Measurements from ENCODE around the gene OBSL1. TPM values are rescaled to one million over a fixed set of nuclear protein-coding genes. Genes with fewer than 3 reads are reported as not detected.

OBSL1 gene
- total RNA-seq, 2 donors from 2014 or later: 119 to 185 TPM

- Histone ChIP-seq H3K9me3 (no peaks in the 10 kb centered on the region), H3K36me3 (replicated peaks in 1 of 2; ENCODE audit: insufficient read depth in 1 of 2, low read depth in 2 of 2) (peaks cover 0 to 7% of the 10 kb centered on the region in 2 donors), H3K27me3 (peaks cover 0 to 16% of the 10 kb centered on the region in 2 donors), H3K4me3 (no peak overlapping the region), H3K27ac (no peak overlapping the region), H3K4me1 (peaks cover 26% of the 10 kb centered on the region)
- intact Hi-C loops (cut with DNase I): no loop called here
- DNase-seq (no peak), ATAC-seq (no peak)
- WGBS, 2 donors: 27% methylated on average over 21 to 22 of the region's 22 CpGs
- TF ChIP-seq CTCF (IDR thresholded peaks at IDR 0.05): no peak
- no peak for TF ChIP-seq POLR2A (IDR thresholded peaks at IDR 0.05)
These were observed 60.7 kb downstream of the OBSL1 start for GRCh38 chr2:219510512-219511135.

DNA sequence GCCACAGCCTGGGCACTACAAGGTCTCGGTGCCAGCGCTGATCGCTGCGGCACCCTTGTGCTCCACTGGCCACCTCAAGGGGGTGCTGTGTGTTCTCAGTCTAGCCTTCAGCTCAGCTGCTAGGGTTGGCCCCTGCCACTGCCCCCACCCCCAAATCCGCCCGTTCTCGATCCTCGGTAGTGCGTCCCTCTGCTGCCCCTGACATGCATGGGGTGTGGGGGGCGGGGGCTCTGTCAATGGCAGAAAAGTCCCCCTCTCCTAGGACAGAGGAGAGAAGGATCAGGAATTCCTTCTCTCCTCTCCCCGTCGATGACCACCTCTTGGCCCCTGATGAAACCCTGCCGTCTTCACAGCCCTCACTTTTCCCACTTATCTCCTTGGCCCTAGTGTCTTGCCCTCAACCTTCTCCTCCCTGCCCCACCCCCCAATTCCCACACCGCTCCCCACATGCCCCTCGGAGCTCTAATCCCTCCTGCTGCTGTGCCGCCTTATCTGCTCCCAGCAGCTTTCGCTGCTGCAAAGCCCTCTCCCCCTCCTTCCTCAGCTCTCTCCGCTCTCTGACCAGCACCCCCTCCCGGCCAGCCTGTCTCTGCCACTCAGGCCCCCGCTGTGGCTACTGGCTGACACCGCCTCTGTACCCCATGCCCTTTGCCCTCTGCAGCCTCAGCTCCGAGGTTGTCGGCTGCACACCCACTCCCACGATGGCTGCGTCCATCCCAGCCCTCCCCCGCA is 61.4 kb downstream of the OBSL1 start:
- no peak overlapping the region for H3K4me3 ChIP-seq
- intact Hi-C loops (cut with DNase I): no loop called here
- peaks cover 26% of the 10 kb centered on the region for H3K4me1 ChIP-seq
- 1 to 3% methylated on average over 19 to 26 of the region's 26 CpGs for WGBS, 2 donors
- H3K27me3 ChIP-seq: peaks cover 0 to 16% of the 10 kb centered on the region in 2 donors
- no peaks in the 10 kb centered on the region for H3K9me3 ChIP-seq
- peaks cover 0 to 7% of the 10 kb centered on the region in 2 donors for H3K36me3 ChIP-seq (replicated peaks in 1 of 2; ENCODE audit: insufficient read depth in 1 of 2, low read depth in 2 of 2)
- DNase-seq: peak; percentile 64 to 76 (median 68)
- TF ChIP-seq CTCF (IDR thresholded peaks at IDR 0.05) (peak; percentile 49 to 67 (median 60)), POLR2A (IDR thresholded peaks at IDR 0.05) (no peak)
- H3K27ac ChIP-seq: no peak overlapping the region
- ATAC-seq: peak; percentile 83

GRCh38 chr2:219508971-219509779 is 62.2 kb downstream of the OBSL1 start:
- ATAC-seq (peak; percentile 25), DNase-seq (no peak)
- TF ChIP-seq POLR2A (IDR thresholded peaks at IDR 0.05) (no peak), CTCF (IDR thresholded peaks at IDR 0.05) (no peak)
- peaks cover 0 to 16% of the 10 kb centered on the region in 2 donors for H3K27me3 ChIP-seq
- peaks cover 25% of the 10 kb centered on the region for H3K4me1 ChIP-seq
- peaks cover 0 to 11% of the 10 kb centered on the region in 2 donors for H3K36me3 ChIP-seq (replicated peaks in 1 of 2; ENCODE audit: insufficient read depth in 1 of 2, low read depth in 2 of 2)
- 9 to 14% methylated on average over 9 to 14 of the region's 14 CpGs for WGBS, 2 donors
- intact Hi-C loops (cut with DNase I): no loop called here
- H3K4me3 ChIP-seq: no peak overlapping the region
- no peak overlapping the region for H3K27ac ChIP-seq
- no peaks in the 10 kb centered on the region for H3K9me3 ChIP-seq

GRCh38 chr2:219508444-219508734 is 63.0 kb downstream of the OBSL1 start:
- ATAC-seq: no peak
- 69 to 88% methylated on average over 2 to 4 of the region's 4 CpGs for WGBS, 2 donors
- Histone ChIP-seq H3K4me3 (no peak overlapping the region), H3K27ac (no peak overlapping the region), H3K4me1 (peaks cover 21% of the 10 kb centered on the region), H3K27me3 (peaks cover 0 to 12% of the 10 kb centered on the region in 2 donors), H3K9me3 (no peaks in the 10 kb centered on the region), H3K36me3 (replicated peaks in 1 of 2; ENCODE audit: insufficient read depth in 1 of 2, low read depth in 2 of 2) (peaks cover 0 to 14% of the 10 kb centered on the region in 2 donors)
- intact Hi-C loops (cut with DNase I): no loop called here
- TF ChIP-seq POLR2A (IDR thresholded peaks at IDR 0.05) (no peak), CTCF (IDR thresholded peaks at IDR 0.05) (no peak)
- DNase-seq: no peak
